LHCN-M2 (cell line): ENCODE measurements around the gene FAT2. TPM values are rescaled to one million over a fixed set of nuclear protein-coding genes. Genes with fewer than 3 reads are reported as not detected.

Source experiments
- DNase-seq: peaks from one replicate; pipeline ENCODE4 v3.0.0-alpha.2; 2012; ENCODE audit warnings: low read depth
- total RNA-seq: library from RNA; depleted of rRNA; stranded (reverse); fragments of >200 nt; gene quantifications from 2 replicates; pipeline ENCODE4 v1.2.3, GENCODE V29; 2014; rRNA removed

FAT2 gene
- total RNA-seq, 1 experiment from 2014 or later, result not detected

DNA sequence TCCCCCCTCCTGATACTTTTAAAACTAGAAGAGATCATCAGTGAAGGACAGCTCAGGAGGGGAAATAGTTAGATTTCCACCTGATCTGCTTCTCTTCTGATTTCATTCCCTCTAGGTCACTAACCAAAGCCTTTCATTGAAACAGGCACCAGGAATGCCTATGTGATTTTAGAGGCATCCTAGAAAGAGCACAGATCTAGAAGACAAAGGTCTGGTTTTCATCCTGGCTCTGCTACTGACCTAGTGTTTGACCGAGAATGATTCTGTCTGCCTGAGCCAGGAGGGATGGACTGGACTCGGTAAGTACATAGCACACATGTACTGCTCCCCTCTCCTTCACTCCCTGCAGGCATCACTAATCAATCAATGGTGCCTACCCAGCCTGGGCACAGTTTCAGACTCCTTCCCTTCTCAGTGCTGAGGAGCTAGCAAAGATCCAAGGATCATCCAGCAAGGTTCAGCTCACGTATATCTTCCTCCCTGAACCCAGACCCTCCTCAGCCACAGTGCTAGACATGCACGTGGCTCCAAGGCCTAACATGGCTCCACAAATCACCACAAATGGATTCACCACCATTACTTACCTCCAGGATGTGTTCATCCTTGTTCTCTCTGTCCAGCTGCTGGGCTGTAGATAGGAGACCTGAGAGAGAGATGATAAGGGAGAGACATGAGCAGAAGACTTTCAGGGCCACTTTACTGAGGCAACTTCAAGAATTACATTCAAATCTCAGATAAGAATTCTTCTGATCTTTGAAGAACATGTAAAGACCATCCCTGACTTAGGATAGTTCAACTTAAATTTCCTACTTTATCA, 35.2 kb downstream of the FAT2 start:
- DNase-seq, result no peak

DNA sequence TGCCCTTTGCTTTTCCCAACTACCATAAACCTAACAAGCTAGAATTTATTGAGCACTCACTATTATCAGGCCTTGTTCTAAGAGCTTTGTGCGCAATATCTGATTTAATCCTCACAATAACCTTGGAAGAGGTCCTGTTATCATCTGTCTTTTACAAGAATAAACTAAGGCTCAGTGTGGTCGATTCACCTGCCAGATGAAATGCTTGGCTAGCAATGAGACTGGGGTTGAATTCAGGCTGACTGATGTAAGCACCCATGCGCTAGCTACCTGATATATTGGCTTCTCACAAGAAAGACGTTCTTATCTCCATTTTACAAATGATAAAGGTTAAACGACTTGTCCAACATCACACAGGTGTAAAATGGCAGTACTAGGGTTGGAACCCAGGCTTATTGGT, 37.4 kb downstream of the FAT2 start:
- DNase-seq, result no peak

DNA sequence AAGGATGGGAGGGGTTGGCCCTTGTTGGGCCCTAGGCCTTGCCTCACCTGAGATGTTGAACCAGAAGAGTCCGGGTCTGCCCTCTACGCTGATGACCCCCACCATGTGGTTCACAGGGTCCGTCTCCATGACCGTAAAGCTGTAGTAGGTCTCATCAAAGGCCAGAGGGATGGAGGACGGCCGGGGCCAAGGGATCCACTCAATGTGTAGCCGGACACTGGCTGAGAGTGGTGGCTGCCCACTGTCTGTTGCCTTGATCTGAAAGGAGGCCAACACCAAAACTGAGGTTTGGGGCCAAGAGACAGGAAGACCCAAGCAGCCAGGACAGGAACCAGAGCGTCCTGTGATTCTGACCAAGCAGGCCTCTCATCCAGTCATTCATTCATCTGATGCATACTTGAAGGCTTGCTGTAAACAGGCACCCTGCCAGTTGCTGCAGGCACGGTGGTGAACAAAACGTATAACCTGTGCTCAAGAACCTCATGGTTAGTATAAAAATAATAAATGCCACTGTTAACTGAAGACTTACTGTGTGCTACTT, 37.9 kb downstream of the FAT2 start:
- no peak for DNase-seq

DNA sequence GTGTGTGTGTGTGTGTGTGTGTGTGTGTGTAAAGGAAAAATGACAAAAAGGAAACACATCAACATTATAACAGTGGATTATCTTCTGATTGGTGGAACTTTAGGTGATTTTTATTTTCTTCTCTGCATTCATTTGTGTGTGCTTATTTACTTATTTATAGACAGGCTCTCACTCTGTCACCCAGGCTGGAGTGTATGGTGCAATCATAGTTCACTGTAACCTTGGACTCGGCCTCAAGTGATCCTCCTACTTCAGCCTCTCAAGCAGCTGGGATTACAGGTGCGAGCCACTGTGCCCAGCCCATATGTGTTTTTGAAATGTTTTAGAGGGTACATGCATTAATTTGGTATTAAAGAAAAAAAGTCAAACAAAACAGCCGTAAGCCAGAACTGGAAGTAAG, 39.1 kb downstream of the FAT2 start:
- no peak for DNase-seq

DNA sequence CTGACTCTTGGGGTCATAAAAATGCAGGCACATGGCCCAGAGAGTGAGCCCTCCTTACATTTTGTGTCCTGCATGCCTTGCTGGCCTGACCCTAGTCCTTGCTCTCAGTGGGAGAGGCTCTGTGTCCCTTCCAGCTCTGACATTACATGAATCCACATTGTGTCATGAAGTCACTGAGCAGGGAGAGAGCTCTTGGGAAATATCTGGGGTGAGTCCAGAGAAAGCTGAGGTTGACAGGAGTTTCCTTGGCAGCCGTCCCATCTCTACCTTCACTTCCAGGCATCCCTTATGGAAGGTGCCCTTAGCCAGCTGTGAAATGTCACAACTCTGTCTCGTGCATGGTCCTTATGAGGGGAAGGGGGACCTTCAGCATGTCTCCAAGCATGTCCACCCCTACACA, 41.0 kb downstream of the FAT2 start:
- no peak for DNase-seq

DNA sequence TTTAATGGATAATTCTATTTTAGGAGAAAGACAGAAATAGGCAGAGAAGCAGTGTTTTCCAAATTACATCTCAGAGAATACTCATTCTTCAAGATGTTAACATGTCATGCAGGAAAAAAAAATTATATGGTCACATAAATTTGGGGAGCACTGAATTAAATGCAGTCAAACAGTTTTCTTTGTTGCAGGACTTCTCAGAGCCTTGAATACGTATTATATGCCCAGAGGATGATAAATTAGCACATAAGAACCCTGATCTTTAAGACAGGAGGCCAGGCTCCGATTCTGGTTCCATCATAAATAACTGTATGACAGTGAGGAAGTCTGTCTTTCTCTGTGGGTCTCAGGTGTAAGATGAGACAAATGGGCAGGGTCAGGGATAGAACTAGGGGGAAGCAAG, 41.4 kb downstream of the FAT2 start:
- DNase-seq, result no peak

DNA sequence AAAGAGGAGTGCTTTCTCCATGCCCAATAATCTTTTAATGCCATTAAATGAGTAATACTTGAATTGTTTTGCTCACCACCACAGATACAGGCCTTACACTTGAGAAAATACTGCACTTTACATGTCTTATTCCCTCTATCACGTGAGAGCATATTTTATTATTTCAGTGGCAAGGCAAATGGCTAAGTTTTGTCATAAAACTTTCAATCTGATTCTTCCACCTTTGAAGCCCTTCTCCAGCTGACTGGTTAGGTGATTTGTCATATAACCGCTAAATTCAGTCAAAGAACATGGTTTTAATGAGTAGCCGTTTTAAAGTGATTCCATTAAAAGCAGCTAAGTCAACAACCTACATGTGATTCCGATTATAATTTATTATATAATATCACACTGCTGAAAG, 43.8 kb downstream of the FAT2 start:
- no peak for DNase-seq

DNA sequence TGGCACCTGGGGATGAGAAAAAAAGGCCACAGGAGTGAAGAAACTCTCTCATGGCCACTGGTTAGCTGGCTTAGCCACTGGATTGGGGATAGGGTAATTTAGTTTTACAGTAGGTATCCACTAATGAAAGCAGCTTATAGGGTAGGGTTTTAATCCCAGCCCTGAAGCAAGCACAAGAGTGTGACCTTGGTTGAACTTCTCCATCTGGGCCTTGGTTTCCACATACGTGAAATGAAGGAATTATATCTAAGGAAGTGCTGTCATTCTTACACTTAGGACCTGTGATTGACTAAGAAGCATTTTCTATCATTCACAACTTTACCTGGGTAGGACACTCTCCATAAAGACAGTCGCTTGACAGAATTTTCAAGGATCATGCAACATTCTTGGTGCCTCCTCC, 49.6 kb downstream of the FAT2 start:
- no peak for DNase-seq

Other genes starting within 250 kb of the FAT2 start
- gene SLC36A2, start 243.8 kb downstream of the FAT2 start, total RNA-seq, result not detected in 2 replicates
- 6.5 and 11.7 TPM in 2 replicates for gene SLC36A1, start 143.7 kb downstream of the FAT2 start, total RNA-seq
- gene SPARC, start 95.6 kb upstream of the FAT2 start, total RNA-seq, result 797 and 1,163 TPM in 2 replicates
- 86.4 and 119 TPM in 2 replicates for gene ATOX1, start 167.3 kb upstream of the FAT2 start, total RNA-seq
- gene G3BP1, start 180.6 kb upstream of the FAT2 start, total RNA-seq, result 203 and 204 TPM in 2 replicates